ENCODE data around the gene OGDH.
"Not testable (repeated sequence)": the region's sequence is repeated elsewhere in the genome, so short reads cannot be mapped to it uniquely, and the experiment has no call there.

The OGDH gene

GRCh38 chr7:44720301-44720700 is 113.9 kb downstream of the OGDH start:
- TF ChIP-seq, protein P1, sequence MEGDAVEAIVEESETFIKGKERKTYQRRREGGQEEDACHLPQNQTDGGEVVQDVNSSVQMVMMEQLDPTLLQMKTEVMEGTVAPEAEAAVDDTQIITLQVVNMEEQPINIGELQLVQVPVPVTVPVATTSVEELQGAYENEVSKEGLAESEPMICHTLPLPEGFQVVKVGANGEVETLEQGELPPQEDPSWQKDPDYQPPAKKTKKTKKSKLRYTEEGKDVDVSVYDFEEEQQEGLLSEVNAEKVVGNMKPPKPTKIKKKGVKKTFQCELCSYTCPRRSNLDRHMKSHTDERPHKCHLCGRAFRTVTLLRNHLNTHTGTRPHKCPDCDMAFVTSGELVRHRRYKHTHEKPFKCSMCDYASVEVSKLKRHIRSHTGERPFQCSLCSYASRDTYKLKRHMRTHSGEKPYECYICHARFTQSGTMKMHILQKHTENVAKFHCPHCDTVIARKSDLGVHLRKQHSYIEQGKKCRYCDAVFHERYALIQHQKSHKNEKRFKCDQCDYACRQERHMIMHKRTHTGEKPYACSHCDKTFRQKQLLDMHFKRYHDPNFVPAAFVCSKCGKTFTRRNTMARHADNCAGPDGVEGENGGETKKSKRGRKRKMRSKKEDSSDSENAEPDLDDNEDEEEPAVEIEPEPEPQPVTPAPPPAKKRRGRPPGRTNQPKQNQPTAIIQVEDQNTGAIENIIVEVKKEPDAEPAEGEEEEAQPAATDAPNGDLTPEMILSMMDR (IDR thresholded peaks at IDR 0.05; ENCODE audit: low read length), result no peak
- no peak for TF ChIP-seq EZH2 (IDR thresholded peaks at IDR 0.05; ENCODE audit: borderline replicate concordance, low read length)
- Histone ChIP-seq H3K9me2 (ENCODE audit: low read depth, low read length) (no peaks in the 10 kb centered on the region), H3K4me1 (ENCODE audit: insufficient read depth, low read length, severe bottlenecking) (peaks cover 1% of the 10 kb centered on the region), H4K20me1 (ENCODE audit: insufficient read depth, low read length) (no peaks in the 10 kb centered on the region), H3K36me3 (ENCODE audit: insufficient read depth, low read length) (no peaks in the 10 kb centered on the region), H3K27me3 (ENCODE audit: insufficient read depth, low read length) (no peaks in the 10 kb centered on the region), H3K27ac (ENCODE audit: low read depth, low read length, poor library complexity, severe bottlenecking) (no peak overlapping the region), H3K9ac (ENCODE audit: low read length) (no peak overlapping the region), H3K4me2 (ENCODE audit: low read length) (no peak overlapping the region), H2AFZ (ENCODE audit: low read length) (no peak overlapping the region), H3F3A (ENCODE audit: insufficient read depth, low read length) (no peaks in the 10 kb centered on the region), H3K79me2 (ENCODE audit: insufficient read depth, low read length) (no peaks in the 10 kb centered on the region), H3K9me3 (ENCODE audit: low read length) (peaks cover 13% of the 10 kb centered on the region; the same call in 1 of the 2 replicates), H3K4me3 (ENCODE audit: low read depth, low read length, poor library complexity, severe bottlenecking) (no peak overlapping the region)

DNA sequence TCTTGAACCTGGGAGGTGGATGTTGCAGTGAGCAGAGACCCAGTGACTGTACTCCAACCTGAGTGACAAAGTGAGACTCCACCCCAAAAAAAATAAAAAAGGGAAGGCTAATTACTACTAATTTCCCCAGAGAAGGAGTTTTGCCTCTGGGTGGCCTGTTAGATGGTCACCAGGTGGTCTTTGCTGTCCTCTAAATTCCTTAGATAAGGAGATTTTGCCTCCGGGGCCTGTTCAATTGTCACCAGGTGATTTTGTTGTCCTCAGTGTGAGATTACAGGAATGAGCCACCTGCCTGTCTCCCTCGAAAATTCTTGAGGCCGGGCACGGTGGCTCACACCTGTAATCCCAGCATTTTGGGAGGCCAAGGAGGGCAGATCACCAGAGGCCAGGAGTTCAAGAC is 117.8 kb downstream of the OGDH start:
- H3K27ac ChIP-seq (ENCODE audit: low read depth, low read length, poor library complexity, severe bottlenecking), result no peak overlapping the region
- H3K9me2 ChIP-seq (ENCODE audit: low read depth, low read length), result no peaks in the 10 kb centered on the region
- no peak overlapping the region for H3K4me3 ChIP-seq (ENCODE audit: low read depth, low read length, poor library complexity, severe bottlenecking)
- H3K36me3 ChIP-seq (ENCODE audit: insufficient read depth, low read length), result no peaks in the 10 kb centered on the region
- H2AFZ ChIP-seq (ENCODE audit: low read length), result no peak overlapping the region
- H3K79me2 ChIP-seq (ENCODE audit: insufficient read depth, low read length), result no peaks in the 10 kb centered on the region
- no peak overlapping the region for H3K9ac ChIP-seq (ENCODE audit: low read length)
- no peaks in the 10 kb centered on the region for H3F3A ChIP-seq (ENCODE audit: insufficient read depth, low read length)
- no peak overlapping the region for H3K4me2 ChIP-seq (ENCODE audit: low read length)
- no peak for TF ChIP-seq EZH2 (IDR thresholded peaks at IDR 0.05; ENCODE audit: borderline replicate concordance, low read length)
- TF ChIP-seq, protein P1 (IDR thresholded peaks at IDR 0.05; ENCODE audit: low read length), result no peak
- no peaks in the 10 kb centered on the region for H3K27me3 ChIP-seq (ENCODE audit: insufficient read depth, low read length)
- H4K20me1 ChIP-seq (ENCODE audit: insufficient read depth, low read length), result no peaks in the 10 kb centered on the region
- H3K9me3 ChIP-seq (ENCODE audit: low read length), result peaks cover 13% of the 10 kb centered on the region; the same call in 1 of the 2 replicates
- H3K4me1 ChIP-seq (ENCODE audit: insufficient read depth, low read length, severe bottlenecking), result peaks cover 23% of the 10 kb centered on the region

DNA sequence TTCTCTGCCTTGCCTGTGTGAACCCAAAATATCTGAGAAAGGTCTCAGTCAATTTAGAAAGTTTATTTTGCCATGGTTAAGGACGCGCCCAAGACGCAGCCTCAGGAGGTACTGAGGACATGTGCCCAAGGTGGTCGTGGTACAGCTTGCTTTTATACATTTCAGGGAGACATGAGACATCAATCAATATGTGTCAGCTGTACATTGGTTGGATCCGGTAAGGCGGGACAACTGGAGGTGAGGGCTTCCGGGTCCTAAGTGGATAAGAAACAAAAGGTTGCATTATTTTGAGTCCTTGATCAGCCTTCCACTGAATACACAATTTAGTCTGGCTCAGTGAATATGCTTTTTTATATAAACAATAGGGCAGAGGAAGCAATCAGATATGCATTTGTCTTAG is 119.8 kb downstream of the OGDH start:
- H3K9me2 ChIP-seq (ENCODE audit: low read depth, low read length); H3K79me2 ChIP-seq (ENCODE audit: insufficient read depth, low read length); H2AFZ ChIP-seq (ENCODE audit: low read length); H3K9me3 ChIP-seq (ENCODE audit: low read length); H3K36me3 ChIP-seq (ENCODE audit: insufficient read depth, low read length); H3K9ac ChIP-seq (ENCODE audit: low read length); H3K4me3 ChIP-seq (ENCODE audit: low read depth, low read length, poor library complexity, severe bottlenecking); H3K27ac ChIP-seq (ENCODE audit: low read depth, low read length, poor library complexity, severe bottlenecking); H3K27me3 ChIP-seq (ENCODE audit: insufficient read depth, low read length); H3F3A ChIP-seq (ENCODE audit: insufficient read depth, low read length); H3K4me2 ChIP-seq (ENCODE audit: low read length); H4K20me1 ChIP-seq (ENCODE audit: insufficient read depth, low read length): not testable (repeated sequence)
- peaks cover 33% of the 10 kb centered on the region for H3K4me1 ChIP-seq (ENCODE audit: insufficient read depth, low read length, severe bottlenecking)

GRCh38 chr7:44727158-44727936 is 120.9 kb downstream of the OGDH start:
- no peaks in the 10 kb centered on the region for H3F3A ChIP-seq (ENCODE audit: insufficient read depth, low read length)
- TF ChIP-seq, protein P1 (IDR thresholded peaks at IDR 0.05; ENCODE audit: low read length), result no peak
- no peak for TF ChIP-seq EZH2 (IDR thresholded peaks at IDR 0.05; ENCODE audit: borderline replicate concordance, low read length)
- no peaks in the 10 kb centered on the region for H3K79me2 ChIP-seq (ENCODE audit: insufficient read depth, low read length)
- no peaks in the 10 kb centered on the region for H3K36me3 ChIP-seq (ENCODE audit: insufficient read depth, low read length)
- H3K27ac ChIP-seq (ENCODE audit: low read depth, low read length, poor library complexity, severe bottlenecking), result no peak overlapping the region
- H2AFZ ChIP-seq (ENCODE audit: low read length), result no peak overlapping the region; the same call in 1 of the 2 replicates
- no peak overlapping the region for H3K9ac ChIP-seq (ENCODE audit: low read length)
- H3K9me3 ChIP-seq (ENCODE audit: low read length), result no peaks in the 10 kb centered on the region
- no peak overlapping the region for H3K4me3 ChIP-seq (ENCODE audit: low read depth, low read length, poor library complexity, severe bottlenecking)
- peaks cover 33% of the 10 kb centered on the region for H3K4me1 ChIP-seq (ENCODE audit: insufficient read depth, low read length, severe bottlenecking)
- no peaks in the 10 kb centered on the region for H4K20me1 ChIP-seq (ENCODE audit: insufficient read depth, low read length)
- H3K4me2 ChIP-seq (ENCODE audit: low read length), result no peak overlapping the region
- H3K9me2 ChIP-seq (ENCODE audit: low read depth, low read length), result no peaks in the 10 kb centered on the region
- H3K27me3 ChIP-seq (ENCODE audit: insufficient read depth, low read length), result no peaks in the 10 kb centered on the region

Data from OCI-LY1 (cell line).